HG03159 (cell line): ENCODE measurements around the gene GARRE1.

Experiments
- ATAC-seq: cut with Tn5 transposase; IDR thresholded peaks from one replicate; pipeline ENCODE4 v1.9.1; 2021; ENCODE audit warnings: mild to moderate bottlenecking, moderate library complexity; ENCODE audit not compliant: unreplicated experiment

Gene GARRE1

GRCh38 chr19:34288381-34288780 lies 34.0 kb downstream of the GARRE1 start:
- no peak for ATAC-seq

- ATAC-seq: no peak
These were observed 36.9 kb downstream of the GARRE1 start for GRCh38 chr19:34291235-34291634.

- ATAC-seq: no peak
These were observed 40.7 kb downstream of the GARRE1 start for GRCh38 chr19:34295103-34295502.

- no peak for ATAC-seq
These were observed 44.7 kb downstream of the GARRE1 start for GRCh38 chr19:34298891-34299520.

- no peak for ATAC-seq
These were observed 45.2 kb downstream of the GARRE1 start for GRCh38 chr19:34299576-34299975.

GRCh38 chr19:34300380-34300779 lies 46.0 kb downstream of the GARRE1 start:
- no peak for ATAC-seq

GRCh38 chr19:34300962-34301361 lies 46.6 kb downstream of the GARRE1 start:
- no peak for ATAC-seq
